C4-2B (cell line): ENCODE data around the gene DPH7.

Source experiments
- H3K27ac ChIP-seq: fragments of 450-650 bp; 2 replicates; pipeline ENCODE4 v1.5.1; 2017
- CTCF ChIP-seq: fragments of 450-650 bp; conservative IDR thresholded peaks from 2 replicates; pipeline ENCODE4 v1.5.1; 2017; ENCODE audit warnings: mild to moderate bottlenecking
- ZFX ChIP-seq: fragments of 450-650 bp; IDR thresholded peaks from 2 replicates; pipeline ENCODE4 v1.6.1; 2017

DPH7 gene

DNA sequence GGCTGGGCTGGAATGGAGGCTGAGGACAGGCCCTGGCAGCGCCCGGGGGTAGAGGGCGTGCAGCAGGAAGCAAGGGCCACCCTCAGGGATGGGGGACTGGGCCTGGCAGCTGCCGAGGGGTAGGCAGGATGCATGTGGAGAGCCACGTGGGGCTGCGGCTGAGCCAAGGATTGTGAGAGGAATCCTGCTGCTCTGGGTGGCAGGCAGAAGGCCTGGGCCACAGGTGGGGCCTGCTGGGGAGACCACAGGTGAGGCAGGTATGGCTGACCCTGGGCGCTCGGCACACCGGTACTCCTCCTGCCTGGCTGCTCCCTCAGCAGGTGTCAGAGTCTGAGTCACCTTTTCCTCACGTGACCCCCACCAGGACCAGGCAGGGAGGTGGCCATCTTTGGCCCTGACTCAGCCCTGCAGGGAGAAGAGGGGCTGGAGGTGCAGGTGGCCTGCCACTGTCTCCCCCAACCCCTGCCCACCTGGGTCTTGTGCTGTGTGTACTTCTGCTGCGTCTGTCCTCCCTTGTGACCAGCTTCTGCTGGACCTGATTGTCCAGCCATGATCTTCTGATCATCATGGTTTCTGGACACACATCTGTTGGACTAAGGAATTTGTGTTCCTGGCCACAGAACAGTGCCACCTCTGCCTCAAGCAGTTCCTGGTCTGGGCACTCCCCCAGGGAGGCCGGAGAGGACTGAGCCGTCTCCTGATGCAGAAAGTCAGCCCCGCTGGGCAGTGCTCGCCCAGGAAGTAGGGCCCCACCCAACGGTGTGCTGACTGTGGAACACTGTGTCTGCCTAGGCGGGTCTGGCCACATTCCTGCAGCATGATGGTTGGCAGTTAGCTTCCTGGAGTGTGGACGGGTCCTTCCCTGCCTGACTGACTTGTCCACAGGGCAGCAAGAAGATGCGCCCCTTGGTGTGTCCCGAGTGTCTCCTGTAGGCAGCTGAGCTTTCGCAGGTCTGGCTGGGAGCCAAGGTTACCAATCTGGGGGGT, 33.2 kb upstream of the DPH7 start:
- H3K27ac ChIP-seq, result peak overlapping the region; percentile 97
- TF ChIP-seq CTCF (no peak; the same call in 1 of the 2 replicates), ZFX (peak; percentile 51; the same call in 1 of the 2 replicates)

- H3K27ac ChIP-seq, result peak overlapping the region; percentile 97
Measured at GRCh38 chr9:137610944-137611343, 32.2 kb upstream of the DPH7 start.

DNA sequence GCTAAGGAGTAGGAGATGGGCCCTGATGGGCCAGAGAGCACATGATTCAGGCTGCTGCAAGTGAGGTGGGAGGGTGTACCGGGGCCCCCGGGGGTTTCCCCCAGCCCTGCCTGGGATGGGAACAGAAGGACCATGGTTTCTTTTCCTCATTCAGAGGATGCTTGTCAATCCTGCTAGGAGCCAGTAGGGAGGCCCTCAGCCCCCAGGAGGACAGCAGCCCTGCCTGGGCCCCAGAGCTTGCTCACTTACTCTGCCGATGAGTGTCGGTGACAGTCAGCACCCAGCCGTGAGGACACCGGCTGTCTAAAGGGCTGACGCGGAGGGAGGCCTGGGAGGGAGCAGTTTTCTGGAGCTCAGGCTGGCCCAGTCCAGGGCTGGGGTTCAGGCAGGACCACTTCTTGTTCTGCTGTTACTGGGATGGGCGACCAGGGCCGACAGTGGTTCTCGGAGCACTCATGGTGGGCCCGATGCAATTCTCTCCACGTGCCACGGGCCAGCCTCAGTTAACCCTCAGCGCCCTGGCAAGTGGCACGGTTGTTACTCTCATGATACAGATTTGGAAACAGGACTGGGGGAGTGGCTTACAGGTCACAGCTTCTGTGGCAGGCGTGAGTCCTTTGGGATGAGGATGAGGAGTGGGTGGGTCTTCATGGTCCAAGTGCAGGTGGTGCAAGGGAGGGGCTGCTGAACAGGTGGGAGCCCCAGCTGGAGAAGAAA, 28.6 kb upstream of the DPH7 start:
- H3K27ac ChIP-seq, result peak overlapping the region; percentile 94
- TF ChIP-seq ZFX (no peak), CTCF (no peak)

More at GRCh38 chr9:137610944-137611343, 32.2 kb upstream of the DPH7 start:
- TF ChIP-seq CTCF (no peak), ZFX (no peak)

DNA sequence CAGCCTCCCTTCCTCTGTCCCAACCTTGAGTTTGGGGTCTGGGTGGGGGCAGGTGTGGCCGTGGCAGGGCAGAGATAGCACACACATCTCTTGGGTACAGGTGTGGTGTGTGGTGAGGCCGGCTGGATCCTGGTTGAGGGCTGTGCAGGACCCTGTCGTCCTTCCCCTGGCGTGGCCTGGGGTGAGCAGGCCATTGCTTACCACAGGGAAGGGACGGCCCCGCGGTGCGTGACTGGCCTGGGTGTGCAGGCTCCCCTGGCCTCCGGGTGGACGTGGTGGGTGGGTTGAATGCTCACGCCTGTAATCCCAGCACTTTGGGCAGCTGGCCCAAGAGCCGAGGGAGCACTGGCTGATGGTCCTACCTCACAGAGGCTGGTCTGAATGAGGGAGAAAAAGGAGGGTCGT, 28.0 kb upstream of the DPH7 start:
- peak overlapping the region; percentile 94 for H3K27ac ChIP-seq
- TF ChIP-seq CTCF (no peak), ZFX (no peak)

DNA sequence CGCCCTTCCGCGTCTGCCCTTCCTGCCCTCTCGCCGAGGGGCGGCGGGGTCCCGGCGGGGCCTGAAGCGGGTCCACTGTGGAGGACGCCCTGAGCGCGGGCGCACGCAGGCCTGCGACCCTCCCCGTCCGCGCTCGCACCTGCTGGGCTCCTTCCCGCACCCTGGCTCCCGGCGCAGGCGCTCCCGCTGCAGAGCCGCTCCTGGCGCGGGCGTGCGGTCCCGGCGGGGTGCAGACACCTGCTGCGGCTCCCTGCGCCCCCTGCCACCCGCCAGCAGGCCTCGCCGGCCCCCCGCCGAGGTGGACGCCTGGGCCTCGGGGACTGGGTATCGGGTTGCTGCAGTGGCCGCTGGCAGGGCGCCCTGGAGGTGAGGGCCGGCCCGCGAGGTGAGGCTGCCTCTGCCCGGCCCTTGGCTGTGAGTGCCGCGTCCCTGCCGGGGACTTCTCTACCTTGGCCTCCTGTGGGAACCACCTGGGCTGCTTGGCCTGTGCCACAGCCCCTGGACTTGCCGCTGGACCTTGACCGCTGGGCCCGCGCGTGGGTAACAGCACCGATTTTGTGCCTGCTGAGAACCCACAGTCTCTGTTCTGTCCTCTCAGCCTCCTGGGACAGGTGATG, 27.4 kb upstream of the DPH7 start:
- peak; percentile 85 for TF ChIP-seq ZFX
- TF ChIP-seq CTCF, result no peak
- peak overlapping the region; percentile 94 for H3K27ac ChIP-seq

- peak within 1 kb of the TSS; percentile 94 for H3K27ac ChIP-seq
- TF ChIP-seq ZFX (peak; percentile 90; the same call in 1 of the 2 replicates), CTCF (no peak)
Measured at GRCh38 chr9:137605121-137606004, 26.6 kb upstream of the DPH7 start, which contains the start of gene ARRDC1. Gene ARRDC1, plus strand, starts transcription at chr9:137605686. Its CDS starts 32 bp downstream, at chr9:137605718.
